Measurements from ENCODE around the gene SMARCA1.

DNA sequence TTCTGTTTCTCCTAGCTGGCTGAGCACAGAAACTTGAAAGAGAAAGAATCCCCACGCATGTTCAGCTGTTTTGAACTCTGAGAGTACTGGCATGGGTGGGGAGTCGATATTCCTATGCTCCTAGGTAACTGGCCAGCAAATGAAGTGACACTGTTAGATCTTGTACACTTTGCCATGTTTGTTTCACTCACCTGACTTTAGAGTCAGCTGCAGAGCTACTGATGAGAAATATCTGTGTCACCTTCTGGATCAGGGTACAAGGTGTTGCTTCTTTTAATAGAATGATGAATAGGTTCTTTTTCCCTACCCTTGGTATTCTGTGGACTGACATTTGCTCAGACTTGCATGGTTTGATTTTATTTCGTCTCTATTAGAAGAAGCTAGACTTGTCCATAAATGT is 45.1 kb upstream of the SMARCA1 start:
- no peak for TF ChIP-seq EZH2 (IDR thresholded peaks at IDR 0.05; ENCODE audit: low read length, missing control alignments)
- TF ChIP-seq CTCF (conservative IDR thresholded peaks at IDR 0.05 in 1 of 2, IDR thresholded peaks at IDR 0.05 in 1 of 2; ENCODE audit: low read depth in 1 of 2, low read length in 2 of 2): no peak

Measured in fibroblast of lung (primary cell).